ENCODE results near the gene UTS2B.
"Not testable (repeated sequence)": the region's sequence is repeated elsewhere in the genome, so short reads cannot be mapped to it uniquely, and the experiment has no call there.

UTS2B gene

DNA sequence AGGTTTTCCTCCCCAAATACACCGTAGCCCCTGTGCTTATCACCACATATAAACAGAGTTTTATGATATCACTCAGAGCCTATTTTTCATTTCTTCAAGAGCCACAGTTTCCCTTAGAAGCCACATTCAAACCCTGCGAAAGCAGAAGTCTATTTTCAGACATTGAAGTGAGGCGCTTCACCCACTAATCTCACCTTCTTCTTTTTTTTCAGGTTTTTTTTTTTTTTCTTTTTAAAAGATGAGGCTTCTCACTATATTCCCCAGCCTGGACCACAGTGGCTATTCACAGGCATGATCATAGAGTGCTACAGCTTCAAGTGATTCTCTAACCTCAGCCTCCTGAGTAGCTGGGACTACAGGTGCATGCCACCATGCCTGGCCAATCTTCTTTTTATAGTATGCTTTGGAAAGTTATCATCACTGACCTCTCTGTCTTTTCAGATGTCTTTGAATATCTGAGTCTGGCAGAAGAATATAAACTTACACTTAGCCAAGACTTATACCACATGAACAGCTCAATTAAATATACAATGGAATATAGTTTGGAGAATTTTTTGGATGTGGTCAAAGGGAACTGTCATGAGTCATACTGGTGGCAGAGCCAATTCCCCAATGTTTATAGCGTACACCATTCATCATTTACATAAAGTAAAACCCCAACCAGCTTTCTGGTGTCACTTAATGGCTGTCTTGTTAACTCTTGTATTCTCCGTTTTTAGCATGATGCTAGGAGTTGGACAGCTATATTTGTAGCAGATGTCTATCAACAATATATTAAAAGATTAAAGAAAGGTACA lies 60.8 kb downstream of the UTS2B start:
- DNase-seq = no peak

GRCh38 chr3:191268737-191269136 lies 61.6 kb downstream of the UTS2B start:
- DNase-seq = no peak

DNA sequence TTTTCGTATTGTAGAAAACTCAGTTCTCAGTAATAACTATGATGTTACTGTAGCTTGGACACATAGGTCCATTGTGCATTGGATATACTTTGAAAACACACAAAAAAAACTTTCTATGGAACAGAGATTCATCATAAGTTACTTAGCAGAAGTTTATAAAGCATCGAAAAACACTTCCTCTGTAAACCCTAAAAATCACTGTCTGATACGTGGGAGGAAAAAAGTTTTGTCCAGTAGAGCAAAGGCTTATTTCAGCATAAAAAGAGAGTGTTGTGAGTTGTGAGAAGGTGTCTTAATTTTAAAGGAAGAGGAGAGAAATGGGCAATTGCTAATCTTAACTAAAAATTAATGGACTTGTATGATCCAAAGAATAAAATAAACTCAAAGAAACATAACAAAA lies 66.5 kb downstream of the UTS2B start:
- DNase-seq = no peak

DNA sequence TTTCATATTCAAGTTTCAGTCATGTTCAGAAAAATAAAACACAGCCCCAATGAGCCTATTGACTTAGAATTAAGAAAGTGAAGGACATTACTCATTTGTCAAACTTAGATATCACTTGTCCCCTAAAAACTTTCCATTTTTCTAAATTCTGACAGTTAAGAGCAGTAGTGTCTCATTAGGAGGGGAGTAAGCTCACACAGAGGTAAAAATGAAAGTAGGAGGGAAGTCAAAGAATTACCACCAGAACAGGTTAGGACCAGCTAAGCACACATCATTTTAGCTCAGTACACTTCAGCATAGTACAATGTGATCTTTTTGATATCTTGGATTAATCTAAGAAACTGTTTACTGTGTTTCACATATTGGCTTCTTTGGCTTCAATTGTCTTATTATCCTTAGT lies 67.0 kb downstream of the UTS2B start:
- no peak for DNase-seq

- no peak for DNase-seq
These were observed 67.7 kb downstream of the UTS2B start for GRCh38 chr3:191262650-191263049.

DNA sequence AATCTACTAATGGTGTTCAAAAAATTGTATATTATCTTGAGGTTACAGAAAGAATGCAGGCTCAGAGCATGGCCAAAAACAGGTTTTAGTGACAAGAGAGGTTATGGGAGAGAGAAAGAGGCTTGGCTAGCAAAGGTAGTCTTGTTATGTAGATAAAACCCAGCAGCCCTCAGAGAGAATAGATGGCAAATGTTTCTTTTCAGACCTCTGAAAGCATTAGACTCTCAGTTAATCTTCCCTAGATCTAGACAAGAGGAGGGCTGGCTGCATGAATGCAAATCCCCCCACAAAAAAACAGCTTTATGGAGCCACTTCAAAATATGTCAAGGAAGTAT lies 69.1 kb downstream of the UTS2B start:
- DNase-seq = no peak

DNA sequence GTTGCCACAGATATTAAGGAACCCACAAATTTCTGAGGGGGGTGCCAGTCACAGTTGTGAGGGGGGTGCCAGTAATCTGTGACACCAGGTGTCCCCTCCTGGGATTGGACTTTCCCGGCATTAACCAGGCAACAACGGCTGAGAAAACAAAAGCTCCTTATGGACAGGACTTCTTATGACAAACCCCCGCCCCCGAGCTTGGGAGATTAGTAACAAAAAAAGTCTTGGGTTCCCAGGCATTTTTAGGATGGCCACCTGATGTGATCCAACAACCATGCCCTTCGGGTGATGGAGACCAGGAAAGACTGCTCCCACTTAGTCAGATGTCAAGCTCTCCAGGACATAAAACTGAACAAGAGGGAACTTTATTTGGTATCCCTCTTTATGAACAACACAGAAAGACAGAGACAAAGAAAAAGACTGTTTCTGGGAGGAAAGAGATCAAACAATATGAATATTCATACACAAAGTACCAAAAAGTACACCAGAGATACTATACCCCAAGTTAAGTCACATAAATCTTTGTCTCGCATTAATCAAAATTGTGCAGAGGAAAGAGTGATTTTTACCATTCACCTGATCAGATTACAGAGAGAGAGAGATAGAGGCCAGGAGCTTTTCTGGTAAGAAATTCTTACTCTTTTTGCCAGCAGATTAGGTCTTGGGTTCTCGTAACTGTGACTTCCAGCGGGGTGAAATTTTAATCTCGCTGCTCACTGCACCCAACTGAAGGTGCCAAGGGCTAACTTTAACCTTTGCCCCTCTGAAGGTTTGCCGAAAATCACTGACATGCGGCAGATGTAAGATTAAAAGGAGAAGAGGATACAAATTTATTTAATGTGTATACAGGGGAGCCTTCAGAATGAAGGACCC lies 69.7 kb downstream of the UTS2B start:
- DNase-seq = no peak

GRCh38 chr3:191259486-191259885 lies 70.8 kb downstream of the UTS2B start:
- DNase-seq = no peak

GRCh38 chr3:191257286-191257685 lies 73.0 kb downstream of the UTS2B start:
- no peak for DNase-seq

DNA sequence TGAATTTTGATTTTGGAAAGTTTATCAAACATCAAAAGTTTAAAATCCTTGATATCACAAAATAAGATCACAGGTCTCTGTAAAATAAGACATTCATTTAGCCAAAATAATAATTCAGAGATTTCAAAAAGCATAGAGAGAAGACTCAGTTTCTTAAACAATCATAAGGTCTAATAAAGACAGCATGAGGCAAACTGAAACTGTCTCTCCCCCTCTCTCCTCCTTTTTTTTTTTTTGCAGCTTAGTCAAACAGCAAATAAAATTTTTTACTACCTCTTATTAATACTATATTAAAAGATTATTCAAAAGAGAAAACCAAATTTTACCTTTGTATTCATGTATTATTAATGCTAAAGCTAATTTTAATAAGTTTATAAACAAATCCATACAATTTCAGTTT lies 73.9 kb downstream of the UTS2B start:
- DNase-seq = no peak

DNA sequence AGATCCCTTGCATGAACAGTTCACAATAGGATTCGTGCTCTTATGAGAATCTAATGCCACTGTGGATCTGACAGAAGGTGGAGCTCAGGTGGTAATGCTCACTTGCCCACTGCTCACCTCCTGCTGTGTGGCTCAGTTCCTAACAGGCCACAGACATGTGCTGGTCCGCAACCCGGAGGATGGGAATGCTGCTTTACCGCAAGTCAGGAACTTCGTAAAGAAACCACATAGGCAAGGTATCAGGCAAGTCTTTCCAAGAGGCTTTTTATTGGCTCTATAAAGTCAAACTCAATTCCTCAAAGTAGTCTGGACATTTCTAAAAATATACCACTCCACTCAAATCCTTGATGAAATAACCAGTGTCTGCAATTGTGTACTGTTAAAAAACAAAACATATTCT lies 75.2 kb downstream of the UTS2B start:
- no peak for DNase-seq

GRCh38 chr3:191254098-191254873 lies 76.0 kb downstream of the UTS2B start:
- DNase-seq = no peak

DNA sequence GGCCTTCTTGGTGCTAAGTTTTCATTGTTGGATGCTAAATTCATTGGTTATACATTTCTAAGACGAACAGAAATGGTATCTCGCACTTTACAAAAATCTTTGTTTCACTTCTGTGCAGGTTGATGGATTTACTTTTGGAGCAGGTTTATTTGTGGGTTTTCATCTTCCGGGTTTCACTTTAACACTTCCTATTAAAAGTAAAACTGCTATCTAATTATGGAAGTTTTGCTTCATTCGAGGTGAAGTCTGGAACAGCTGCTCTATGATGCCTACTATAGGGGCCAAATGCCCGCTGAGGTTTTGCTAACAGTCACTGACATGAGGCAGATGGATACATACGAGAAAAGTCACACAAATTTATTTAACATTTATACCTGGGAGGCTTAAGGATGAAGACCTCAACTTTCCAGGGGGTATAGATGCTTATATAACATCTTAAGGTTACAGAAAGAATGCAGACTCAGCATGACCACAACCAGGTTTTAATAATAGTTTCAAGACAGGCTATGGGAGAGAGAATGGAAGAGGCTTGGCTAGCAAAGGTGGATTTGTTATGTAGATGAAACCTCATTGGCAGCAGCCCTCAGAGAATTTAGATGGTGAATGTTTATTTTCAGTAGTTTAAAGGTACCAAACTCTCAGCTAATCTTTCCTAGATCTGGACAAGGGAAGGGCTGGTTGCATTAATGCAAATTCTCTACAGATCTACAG lies 77.1 kb downstream of the UTS2B start:
- no peak for DNase-seq

DNA sequence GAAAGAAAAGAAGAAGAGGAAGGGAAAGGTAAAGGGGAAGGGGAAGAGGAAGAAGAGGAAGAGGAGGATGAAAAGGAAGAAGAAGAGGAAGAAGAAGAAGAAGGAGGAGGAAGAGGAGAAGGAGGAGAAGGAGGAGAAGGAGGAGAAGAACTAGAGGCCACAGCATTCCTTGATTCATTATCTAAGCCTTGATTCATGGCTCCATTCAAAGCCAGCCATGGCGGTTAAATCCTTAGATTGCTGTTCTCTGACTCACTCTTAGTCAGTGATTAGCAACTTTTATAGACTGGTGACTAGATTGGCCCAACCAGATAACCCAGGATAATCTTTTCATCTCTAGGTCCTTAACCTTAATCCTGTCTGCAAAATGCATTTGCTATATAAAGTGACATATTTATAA lies 83.7 kb downstream of the UTS2B start:
- no peak for DNase-seq

GRCh38 chr3:191246034-191246433 lies 84.3 kb downstream of the UTS2B start:
- not testable (repeated sequence) for DNase-seq

GRCh38 chr3:191244242-191244867 lies 86.0 kb downstream of the UTS2B start:
- no peak for DNase-seq

- DNase-seq = no peak
These were observed 89.8 kb downstream of the UTS2B start for GRCh38 chr3:191240486-191240885.

DNA sequence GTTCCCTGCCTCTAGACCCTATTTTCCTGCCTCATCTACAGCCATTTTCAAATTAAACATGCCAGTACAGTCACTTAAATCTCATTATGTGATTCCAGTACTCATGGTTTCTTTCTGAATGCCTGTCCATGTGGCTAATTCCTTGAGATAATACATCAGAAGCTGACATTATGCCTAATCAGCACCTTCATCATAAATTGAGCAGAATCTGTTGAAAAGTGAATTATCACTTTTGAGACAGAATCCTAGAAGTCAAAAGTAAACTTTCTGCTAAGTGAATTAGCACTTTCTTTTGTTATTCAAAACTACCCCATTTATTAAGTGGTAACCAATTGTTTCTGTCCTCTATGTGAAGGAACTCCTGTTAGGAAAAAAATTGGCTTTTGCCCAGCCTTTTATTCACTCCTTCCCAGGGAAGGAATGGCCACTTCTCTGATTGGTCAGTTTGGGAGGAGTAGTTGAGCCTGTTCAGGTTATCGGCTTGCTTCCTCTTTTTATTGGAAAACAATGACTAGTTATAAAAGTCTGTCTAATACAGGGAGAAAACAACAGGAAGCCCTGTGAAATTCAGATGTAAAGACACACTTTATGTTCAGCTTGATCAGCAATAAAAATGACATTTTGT lies 90.8 kb downstream of the UTS2B start:
- no peak for DNase-seq

GRCh38 chr3:191238321-191238817 lies 92.0 kb downstream of the UTS2B start:
- DNase-seq = no peak

- DNase-seq = no peak
These were observed 93.1 kb downstream of the UTS2B start for GRCh38 chr3:191237047-191237882.

DNA sequence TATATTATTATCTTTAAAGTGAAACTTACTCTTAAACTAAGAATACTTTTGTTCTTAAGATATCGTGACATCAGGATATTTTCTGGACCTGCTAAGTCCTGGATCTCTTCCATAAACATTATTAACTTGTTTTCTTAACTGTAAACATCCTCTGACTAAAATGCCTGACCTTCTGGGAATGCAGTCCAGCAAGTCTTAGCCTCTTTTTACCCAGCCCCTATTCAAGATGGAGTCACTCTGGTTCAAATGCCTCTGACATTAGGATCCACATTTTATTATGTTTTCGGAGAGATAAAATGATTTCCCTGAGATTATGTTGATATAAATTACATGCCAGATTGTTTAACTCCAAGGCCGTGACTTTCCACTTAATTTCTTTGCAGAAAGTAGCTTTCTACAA lies 93.7 kb downstream of the UTS2B start:
- no peak for DNase-seq
